NCI-H2107 (cell line): Measurements from ENCODE around the gene CEMP1.

Experiments used
- DNase-seq: peaks from one replicate; lab custom pipeline; 2025; lab: John Stamatoyannopoulos, UW

CEMP1 gene

GRCh38 chr16:2520097-2520783, 11.0 kb downstream of the CEMP1 start, which contains the start of gene AMDHD2:
Gene AMDHD2 (plus strand): TSS chr16:2520371. CDS start chr16:2520459, 88 bp downstream.
- DNase-seq: peak; percentile 81

- DNase-seq: no peak
These were observed 11.5 kb downstream of the CEMP1 start for GRCh38 chr16:2519711-2520080.

GRCh38 chr16:2518823-2519710, 12.1 kb downstream of the CEMP1 start:
- DNase-seq: no peak

- no peak for DNase-seq
These were observed 13.1 kb downstream of the CEMP1 start for GRCh38 chr16:2517954-2518605.

GRCh38 chr16:2516391-2517240, 14.6 kb downstream of the CEMP1 start:
- DNase-seq: no peak

GRCh38 chr16:2515180-2515851, 15.9 kb downstream of the CEMP1 start:
- DNase-seq: no peak

- DNase-seq: no peak
These were observed 16.7 kb downstream of the CEMP1 start for GRCh38 chr16:2514333-2515179.

GRCh38 chr16:2513405-2514332, 17.5 kb downstream of the CEMP1 start, which contains the start of gene ATP6V0C:
Gene ATP6V0C (plus strand): TSS chr16:2513952. CDS start chr16:2514104, 152 bp downstream.
- peak; percentile 90 for DNase-seq

- DNase-seq: peak; percentile 52
These were observed 18.3 kb downstream of the CEMP1 start for GRCh38 chr16:2512735-2513404.

GRCh38 chr16:2511996-2512734, 19.0 kb downstream of the CEMP1 start:
- DNase-seq: no peak

- DNase-seq: no peak
These were observed 19.9 kb downstream of the CEMP1 start for GRCh38 chr16:2511128-2511800.

- DNase-seq: no peak
These were observed 22.3 kb downstream of the CEMP1 start for GRCh38 chr16:2508722-2509400.

- DNase-seq: no peak
These were observed 23.5 kb downstream of the CEMP1 start for GRCh38 chr16:2507665-2508064.

GRCh38 chr16:2507052-2507659, 24.1 kb downstream of the CEMP1 start:
- no peak for DNase-seq

GRCh38 chr16:2505695-2506094, 25.5 kb downstream of the CEMP1 start:
- no peak for DNase-seq
